T-cell (primary cell): ENCODE measurements around the gene SHLD2. TPM values are rescaled to one million over a fixed set of nuclear protein-coding genes. Genes with fewer than 3 reads are reported as not detected.
A peak's percentile ranks its signal among the peaks of the same experiment; 100 is the strongest.

Source experiments
- ATAC-seq, 4 experiments: fragments of 200-7000 bp in 3 of 4; fragments of 150-1000 bp in 1 of 4; cut with Tn5 transposase; replicated peaks in 1 of 4; 1 replicate in 3 of 4; 2 replicates in 1 of 4; pipeline ENCODE4 v1.10.0; 2021; ENCODE audit warnings: moderate library complexity in 3 of 4, mild to moderate bottlenecking in 2 of 4, moderate number of reproducible peaks in 1 of 4
- CTCF ChIA-PET, 2 donors: fragments of 300-600 bp; sonication (Branson Sonifier 250); formaldehyde crosslinking; loops; one replicate each; lab custom pipeline; 2022; ENCODE audit warnings: antibody characterized with exemption in 2 of 2; lab: Charles Lee
- POLR2A ChIA-PET, 2 donors: fragments of 300-600 bp; sonication (Branson Sonifier 250); formaldehyde crosslinking; loops; one replicate each; lab custom pipeline; 2022; ENCODE audit warnings: antibody characterized with exemption in 2 of 2; lab: Charles Lee
- DNase-seq, 35 experiments: peaks; one replicate each; pipeline versions ENCODE4 v3.0.0 to v3.0.0-alpha.2; 2013 to 2023
- H3K27ac ChIP-seq: one replicate; pipeline ENCODE4 v1.5.1; 2013; ENCODE audit warnings: low read length
- H3K27me3 ChIP-seq, 2 experiments: replicated peaks in 1 of 2; 1 replicate in 1 of 2; 2 replicates in 1 of 2; pipeline versions ENCODE4 v1.6.1 to v1.7.0; 2013; ENCODE audit warnings: low read length in 1 of 2, mixed read lengths in 1 of 2; ENCODE audit not compliant: control insufficient read depth in 2 of 2, insufficient read depth in 2 of 2; ENCODE audit errors: extremely low read depth in 1 of 2
- H3K36me3 ChIP-seq, 2 donors: 1 replicate in 1 of 2; 2 replicates in 1 of 2; pipeline versions ENCODE4 v1.6.1 to v1.7.0; 2013; ENCODE audit warnings: low read length in 1 of 2; ENCODE audit not compliant: control insufficient read depth in 2 of 2, insufficient read depth in 1 of 2; ENCODE audit errors: extremely low read depth in 1 of 2
- H3K4me1 ChIP-seq, 2 experiments: 1 replicate in 1 of 2; 2 replicates in 1 of 2; pipeline versions ENCODE4 v1.6.1 to v1.7.0; 2013; ENCODE audit warnings: low read length in 2 of 2, mixed read lengths in 1 of 2; ENCODE audit not compliant: insufficient read depth in 2 of 2, control insufficient read depth in 1 of 2; ENCODE audit errors: extremely low read depth in 1 of 2
- H3K4me3 ChIP-seq, 2 donors: 1 replicate in 1 of 2; 2 replicates in 1 of 2; pipeline versions ENCODE4 v1.5.1 to v1.7.0; 2013; ENCODE audit warnings: mild to moderate bottlenecking in 2 of 2, low read length in 1 of 2, moderate library complexity in 1 of 2; ENCODE audit not compliant: control insufficient read depth in 1 of 2; ENCODE audit errors: extremely low read depth in 1 of 2
- H3K9me3 ChIP-seq: 2 replicates; pipeline ENCODE4 v1.7.0; 2013
- H3K27ac Mint-ChIP-seq, 2 donors: one replicate each; pipeline ENCODE4 v1.8.0; 2020 to 2021; ENCODE audit warnings: mild to moderate bottlenecking in 2 of 2, mixed read lengths in 2 of 2
- H3K27me3 Mint-ChIP-seq, 2 donors: one replicate each; pipeline ENCODE4 v1.8.0; 2021 to 2022; ENCODE audit warnings: mixed read lengths in 2 of 2
- H3K36me3 Mint-ChIP-seq: one replicate; pipeline ENCODE4 v1.8.0; 2021; ENCODE audit warnings: mixed read lengths
- H3K4me1 Mint-ChIP-seq, 3 donors: one replicate each; pipeline ENCODE4 v1.8.0; 2020 to 2022; ENCODE audit warnings: mixed read lengths in 3 of 3, mild to moderate bottlenecking in 1 of 3
- H3K4me3 Mint-ChIP-seq, 3 donors: one replicate each; pipeline ENCODE4 v1.8.0; 2020 to 2022; ENCODE audit warnings: mild to moderate bottlenecking in 3 of 3, mixed read lengths in 3 of 3, moderate library complexity in 3 of 3
- H3K9me3 Mint-ChIP-seq, 3 donors: one replicate each; pipeline ENCODE4 v1.8.0; 2020 to 2022; ENCODE audit warnings: mixed read lengths in 3 of 3
- WGBS: methylation state at CpG from one replicate; pipeline ENCODE4 v1.1.5; 2013; ENCODE audit warnings: missing lambda C conversion rate; ENCODE audit not compliant: insufficient coverage; 5-methylcytosine and 5-hydroxymethylcytosine counted together
- total RNA-seq, 35 experiments: library from RNA in 6 of 35; stranded (reverse) in 6 of 35; fragments of 120-200 nt in 1 of 35; gene quantifications; one replicate each; pipeline versions ENCODE4 v1.2.1 to v1.2.4 and lab custom pipeline; 2013 to 2026

The SHLD2 gene
- total RNA-seq, 5 donors from 2014 or later (not counting 1 experiment from before 2014, with no cell fraction given) = 20.9 to 29.3 (median 22.1) TPM

DNA sequence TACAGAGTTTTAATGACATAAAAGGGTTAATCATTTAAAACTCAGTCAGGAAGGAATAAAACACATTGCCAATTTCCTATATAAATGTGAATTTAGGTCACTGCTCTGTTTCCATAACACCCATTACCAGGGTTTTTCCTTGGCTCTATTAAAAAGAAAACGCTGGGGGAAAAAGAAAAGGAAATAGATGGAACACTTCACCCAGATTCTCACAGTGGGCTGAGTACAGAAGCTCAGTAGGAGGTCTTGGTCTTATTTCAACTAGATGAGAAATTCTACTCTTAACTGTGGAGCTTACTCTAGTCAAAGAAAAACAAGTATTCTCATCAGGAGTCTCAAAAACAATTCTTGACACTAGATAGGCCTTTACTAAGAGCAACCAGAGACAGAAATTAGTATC, 36.8 kb upstream of the SHLD2 start:
- WGBS = no CpG with 5 or more reads among the region's 1 CpG
- ChIA-PET POLR2A (no interaction called here), CTCF (no interaction called here)

DNA sequence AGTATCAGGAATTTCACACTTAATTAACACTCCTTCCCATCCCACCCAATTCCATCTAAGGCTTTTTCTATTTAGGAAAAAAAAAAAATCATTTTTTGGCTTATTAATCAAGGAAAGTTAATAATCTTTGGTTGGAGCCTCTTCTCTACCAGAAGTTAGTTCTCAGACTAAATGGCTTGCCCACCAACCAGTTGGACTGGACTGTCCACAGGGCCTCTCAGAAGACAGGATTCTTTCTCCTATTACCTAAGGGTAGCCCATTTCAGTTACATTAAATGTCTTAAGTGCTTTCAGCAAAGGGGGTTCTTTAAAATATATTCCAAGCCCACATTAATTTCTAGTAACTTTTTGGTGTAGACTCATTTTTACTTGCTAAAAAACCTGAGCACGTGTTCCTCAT, 35.6 kb upstream of the SHLD2 start:
- WGBS = no CpG with 5 or more reads among the region's 1 CpG
- no peak overlapping the region for H3K27ac ChIP-seq
- CTCF ChIA-PET = no interaction called here
- no peak for DNase-seq
- no peaks in the 10 kb centered on the region for H3K27me3 Mint-ChIP-seq
- no peak overlapping the region for H3K4me3 Mint-ChIP-seq
- H3K27me3 ChIP-seq = no peaks in the 10 kb centered on the region
- ATAC-seq = no peak
- no peak overlapping the region for H3K27ac Mint-ChIP-seq
- POLR2A ChIA-PET = interaction anchor here in 1 of 2 donors (0.5 kb wide), 1 partner anchor 29 kb away, joined by 3 read pairs; no protein-coding TSS in a partner anchor
- H3K4me3 ChIP-seq = no peak overlapping the region
- H3K4me1 Mint-ChIP-seq = no peaks in the 10 kb centered on the region
- H3K9me3 ChIP-seq = no peaks in the 10 kb centered on the region
- no peaks in the 10 kb centered on the region for H3K9me3 Mint-ChIP-seq
- no peaks in the 10 kb centered on the region for H3K4me1 ChIP-seq
- H3K36me3 Mint-ChIP-seq = peaks cover 53% of the 10 kb centered on the region
- peaks cover 6 to 82% of the 10 kb centered on the region in 2 donors for H3K36me3 ChIP-seq

More for the DNA sequence above, 36.8 kb upstream of the SHLD2 start:
- Mint-ChIP-seq H3K4me3 (no peak overlapping the region), H3K27me3 (no peaks in the 10 kb centered on the region), H3K9me3 (no peaks in the 10 kb centered on the region), H3K27ac (no peak overlapping the region), H3K4me1 (no peaks in the 10 kb centered on the region), H3K36me3 (peaks cover 47% of the 10 kb centered on the region)
- Histone ChIP-seq H3K27ac (no peak overlapping the region), H3K36me3 (peaks cover 7 to 84% of the 10 kb centered on the region in 2 donors), H3K4me3 (no peak overlapping the region), H3K4me1 (no peaks in the 10 kb centered on the region), H3K27me3 (no peaks in the 10 kb centered on the region), H3K9me3 (no peaks in the 10 kb centered on the region)
- DNase-seq (no peak), ATAC-seq (no peak)

DNA sequence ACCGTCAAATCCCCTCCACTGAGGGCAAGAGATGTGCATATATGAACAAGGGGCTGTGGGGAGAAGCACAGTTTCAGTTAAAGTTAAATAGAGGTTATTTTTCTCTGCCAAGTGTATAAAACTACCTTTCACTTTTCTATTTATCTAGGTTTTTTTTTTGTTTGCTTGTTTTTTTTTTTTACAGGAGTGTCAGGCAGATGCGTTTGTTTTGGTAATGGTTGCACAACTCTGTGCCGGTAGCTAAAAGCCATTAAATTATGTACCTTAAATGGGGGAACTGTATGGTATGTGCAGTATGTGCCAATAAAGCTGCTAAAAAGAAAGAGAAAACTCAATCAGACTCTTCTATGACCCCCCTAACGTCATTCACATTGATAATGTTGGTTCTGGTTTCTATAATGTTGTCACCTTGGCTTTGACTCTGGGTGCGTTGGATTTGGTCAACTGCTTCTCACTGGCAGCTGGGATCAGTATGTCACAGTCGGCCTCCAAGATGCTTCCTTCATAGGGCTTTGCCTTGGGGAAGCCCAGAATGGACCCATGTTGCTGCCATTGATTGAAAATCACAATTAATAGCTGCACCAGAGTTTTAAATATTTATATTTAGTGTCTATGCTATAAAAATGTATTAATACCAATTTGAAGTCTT, 34.6 kb upstream of the SHLD2 start:
- Histone ChIP-seq H3K9me3 (no peaks in the 10 kb centered on the region), H3K4me1 (no peaks in the 10 kb centered on the region), H3K4me3 (no peak overlapping the region), H3K27ac (no peak overlapping the region), H3K27me3 (no peaks in the 10 kb centered on the region), H3K36me3 (peaks cover 5 to 78% of the 10 kb centered on the region in 2 donors)
- CTCF ChIA-PET = interaction anchor here in 1 of 2 donors (0.7 kb wide), 1 partner anchor 1326 kb away, joined by 4 read pairs; no protein-coding TSS in a partner anchor
- no peak overlapping the region for H3K4me3 Mint-ChIP-seq
- H3K27me3 Mint-ChIP-seq = no peaks in the 10 kb centered on the region
- no peaks in the 10 kb centered on the region for H3K4me1 Mint-ChIP-seq
- DNase-seq (no peak), ATAC-seq (no peak)
- H3K36me3 Mint-ChIP-seq = peaks cover 53% of the 10 kb centered on the region
- H3K27ac Mint-ChIP-seq = no peak overlapping the region
- no peaks in the 10 kb centered on the region for H3K9me3 Mint-ChIP-seq
- WGBS = 92% methylated on average over 2 of the region's 6 CpGs
- POLR2A ChIA-PET = no interaction called here

DNA sequence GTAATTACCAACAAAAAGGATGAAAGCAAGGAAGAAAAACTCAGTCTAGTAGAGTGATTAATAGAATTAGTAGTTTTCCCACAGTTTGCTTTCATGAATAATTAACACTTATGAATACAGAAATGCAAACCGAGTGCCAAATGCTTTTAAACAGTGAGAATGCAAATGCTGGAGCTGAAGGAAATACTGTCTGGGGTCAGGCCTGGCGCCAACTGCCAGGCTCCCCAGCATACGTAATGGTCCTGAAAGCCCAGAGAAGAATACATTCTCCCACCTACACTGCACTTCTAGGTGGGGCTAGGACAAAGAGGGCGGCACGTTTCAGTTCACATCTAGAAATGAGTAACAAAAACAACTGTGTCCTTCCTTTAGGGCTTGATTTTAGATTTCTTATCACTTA, 30.4 kb upstream of the SHLD2 start:
- POLR2A ChIA-PET = interaction anchor here in 1 of 2 donors (0.7 kb wide), 1 partner anchor 12 kb away, joined by 9 read pairs; no protein-coding TSS in a partner anchor
- WGBS = no CpG with 5 or more reads among the region's 5 CpGs
- Mint-ChIP-seq H3K27me3 (no peaks in the 10 kb centered on the region), H3K4me3 (no peak overlapping the region), H3K9me3 (no peaks in the 10 kb centered on the region), H3K36me3 (peaks cover 63% of the 10 kb centered on the region), H3K27ac (no peak overlapping the region), H3K4me1 (no peaks in the 10 kb centered on the region)
- ATAC-seq (no peak), DNase-seq (no peak)
- Histone ChIP-seq H3K4me3 (no peak overlapping the region), H3K27me3 (no peaks in the 10 kb centered on the region), H3K27ac (no peak overlapping the region), H3K36me3 (peaks cover 5 to 70% of the 10 kb centered on the region in 2 donors), H3K4me1 (no peaks in the 10 kb centered on the region), H3K9me3 (no peaks in the 10 kb centered on the region)
- CTCF ChIA-PET = no interaction called here

DNA sequence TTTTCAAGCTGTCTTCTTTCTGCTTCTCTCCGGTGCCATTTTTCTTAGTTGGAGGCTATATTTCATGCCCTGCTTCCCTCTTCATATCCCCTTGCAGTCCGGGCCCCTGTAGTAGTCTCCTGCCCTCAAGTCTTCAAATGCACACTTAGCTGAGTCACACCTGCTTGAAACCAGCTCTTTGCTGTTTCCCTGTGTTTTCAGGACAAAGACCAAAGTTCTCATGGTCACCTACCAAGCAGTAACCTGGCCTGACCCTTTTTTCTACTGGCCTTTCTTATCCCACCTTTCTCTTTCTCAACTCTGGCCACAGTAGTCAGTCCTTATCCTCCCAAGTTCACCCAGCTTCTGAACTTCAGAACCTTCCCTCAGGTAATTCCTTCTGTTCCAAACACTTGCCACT, 28.8 kb upstream of the SHLD2 start:
- H3K27ac Mint-ChIP-seq = peak overlapping the region; percentile 36 to 40

DNA sequence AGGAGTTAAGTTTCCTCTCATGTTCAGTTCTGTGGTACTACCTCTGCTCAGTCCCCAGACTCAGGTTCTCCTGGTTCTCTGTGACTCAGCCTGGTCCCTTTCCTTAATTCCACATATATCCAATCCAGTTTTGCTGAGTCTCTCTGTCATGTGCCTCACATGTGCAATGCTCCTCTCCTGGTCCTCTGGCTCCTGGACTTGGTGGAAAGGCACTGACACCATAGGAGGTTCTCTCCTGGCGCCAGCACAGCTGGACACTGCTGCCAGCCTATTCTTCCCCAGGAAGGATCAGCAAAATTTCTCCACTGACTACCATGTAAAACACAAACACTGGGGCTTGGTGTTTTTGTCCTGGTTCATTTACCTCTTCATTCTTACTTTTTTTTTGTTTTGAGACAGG, 28.1 kb upstream of the SHLD2 start:
- ATAC-seq (no peak), DNase-seq (no peak)
- ChIA-PET CTCF (interaction anchor here in 1 of 2 donors (1.4 kb wide), 1 partner anchor 17 kb away, joined by 5 read pairs; no protein-coding TSS in a partner anchor), POLR2A (no interaction called here)
- Histone ChIP-seq H3K4me3 (no peak overlapping the region), H3K36me3 (peaks cover 7 to 65% of the 10 kb centered on the region in 2 donors), H3K4me1 (no peaks in the 10 kb centered on the region), H3K27ac (no peak overlapping the region), H3K9me3 (no peaks in the 10 kb centered on the region), H3K27me3 (no peaks in the 10 kb centered on the region)
- H3K27me3 Mint-ChIP-seq = no peaks in the 10 kb centered on the region
- H3K4me3 Mint-ChIP-seq = no peak overlapping the region
- no peaks in the 10 kb centered on the region for H3K4me1 Mint-ChIP-seq
- no peaks in the 10 kb centered on the region for H3K9me3 Mint-ChIP-seq
- H3K36me3 Mint-ChIP-seq = peaks cover 60% of the 10 kb centered on the region
- H3K27ac Mint-ChIP-seq = peak overlapping the region in 1 of 2 donors; percentile 68
- no CpG with 5 or more reads among the region's 1 CpG for WGBS

More for the DNA sequence above, 28.8 kb upstream of the SHLD2 start:
- H3K27me3 ChIP-seq = no peaks in the 10 kb centered on the region
- H3K36me3 ChIP-seq = peaks cover 7 to 64% of the 10 kb centered on the region in 2 donors
- no peaks in the 10 kb centered on the region for H3K27me3 Mint-ChIP-seq
- no peaks in the 10 kb centered on the region for H3K9me3 Mint-ChIP-seq
- H3K4me1 ChIP-seq = no peaks in the 10 kb centered on the region
- H3K27ac ChIP-seq = no peak overlapping the region
- CTCF ChIA-PET = interaction anchor here in 1 of 2 donors (1.4 kb wide), 1 partner anchor 18 kb away, joined by 5 read pairs; no protein-coding TSS in a partner anchor
- peaks cover 54% of the 10 kb centered on the region for H3K36me3 Mint-ChIP-seq
- DNase-seq = no peak
- H3K4me1 Mint-ChIP-seq = no peaks in the 10 kb centered on the region
- POLR2A ChIA-PET = no interaction called here
- ATAC-seq = no peak
- 93% methylated on average over 2 of the region's 2 CpGs for WGBS
- no peaks in the 10 kb centered on the region for H3K9me3 ChIP-seq
- no peak overlapping the region for H3K4me3 ChIP-seq
- H3K4me3 Mint-ChIP-seq = no peak overlapping the region
